ENCODE data around the gene SGSM2. TPM values are rescaled to one million over a fixed set of nuclear protein-coding genes. Genes with fewer than 3 reads are reported as not detected.
A peak's percentile ranks its signal among the peaks of the same experiment; 100 is the strongest.

The SGSM2 gene, protein sequence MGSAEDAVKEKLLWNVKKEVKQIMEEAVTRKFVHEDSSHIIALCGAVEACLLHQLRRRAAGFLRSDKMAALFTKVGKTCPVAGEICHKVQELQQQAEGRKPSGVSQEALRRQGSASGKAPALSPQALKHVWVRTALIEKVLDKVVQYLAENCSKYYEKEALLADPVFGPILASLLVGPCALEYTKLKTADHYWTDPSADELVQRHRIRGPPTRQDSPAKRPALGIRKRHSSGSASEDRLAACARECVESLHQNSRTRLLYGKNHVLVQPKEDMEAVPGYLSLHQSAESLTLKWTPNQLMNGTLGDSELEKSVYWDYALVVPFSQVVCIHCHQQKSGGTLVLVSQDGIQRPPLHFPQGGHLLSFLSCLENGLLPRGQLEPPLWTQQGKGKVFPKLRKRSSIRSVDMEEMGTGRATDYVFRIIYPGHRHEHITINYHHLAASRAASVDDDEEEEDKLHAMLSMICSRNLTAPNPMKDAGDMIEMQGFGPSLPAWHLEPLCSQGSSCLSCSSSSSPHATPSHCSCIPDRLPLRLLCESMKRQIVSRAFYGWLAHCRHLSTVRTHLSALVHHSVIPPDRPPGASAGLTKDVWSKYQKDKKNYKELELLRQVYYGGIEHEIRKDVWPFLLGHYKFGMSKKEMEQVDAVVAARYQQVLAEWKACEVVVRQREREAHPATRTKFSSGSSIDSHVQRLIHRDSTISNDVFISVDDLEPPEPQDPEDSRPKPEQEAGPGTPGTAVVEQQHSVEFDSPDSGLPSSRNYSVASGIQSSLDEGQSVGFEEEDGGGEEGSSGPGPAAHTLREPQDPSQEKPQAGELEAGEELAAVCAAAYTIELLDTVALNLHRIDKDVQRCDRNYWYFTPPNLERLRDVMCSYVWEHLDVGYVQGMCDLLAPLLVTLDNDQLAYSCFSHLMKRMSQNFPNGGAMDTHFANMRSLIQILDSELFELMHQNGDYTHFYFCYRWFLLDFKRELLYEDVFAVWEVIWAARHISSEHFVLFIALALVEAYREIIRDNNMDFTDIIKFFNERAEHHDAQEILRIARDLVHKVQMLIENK
- total RNA-seq (2014; rRNA removed; shearing (Covaris generic)), result 13.9 and 23.0 TPM in 2 replicates

DNA sequence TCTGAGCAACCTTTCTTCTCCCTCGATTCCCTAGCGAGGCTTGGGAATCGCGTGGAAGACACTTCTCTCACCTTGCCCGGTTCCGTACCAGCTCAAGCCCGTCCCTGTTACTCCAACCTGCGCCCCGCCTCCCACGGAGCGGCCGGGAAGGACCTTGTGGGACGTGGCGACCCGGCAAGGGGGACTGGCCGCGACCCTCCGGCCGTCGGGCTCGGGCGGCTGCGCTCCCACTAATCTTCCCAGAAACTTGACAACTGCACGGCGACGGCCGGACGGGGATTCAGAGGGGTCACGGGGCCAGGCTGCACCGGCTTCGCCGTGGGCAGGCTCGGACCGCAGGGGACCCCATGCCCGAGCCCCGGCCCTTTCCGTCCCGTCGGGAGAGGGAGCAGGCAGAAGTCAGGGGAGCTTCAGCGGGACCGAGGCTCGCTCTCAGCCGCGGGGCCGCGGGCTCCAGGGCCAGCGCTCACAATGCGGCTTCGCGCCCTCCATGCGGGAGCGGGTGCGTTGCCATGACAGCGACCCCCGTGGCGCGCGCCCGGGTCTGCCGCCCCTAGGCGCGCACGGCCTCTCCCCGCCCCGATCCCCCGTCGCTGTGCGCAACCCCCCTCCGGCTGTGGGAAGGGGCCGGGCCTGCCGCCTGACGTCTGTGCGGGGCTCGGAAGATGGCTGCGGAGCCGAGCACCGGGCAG, at the start of gene SGSM2:
TSS of gene SGSM2 (plus strand) at position 650 of the 692 bp plus-strand sequence. CDS start 188 bp downstream, outside the sequence.
- peak; percentile 35 for DNase-seq (ENCODE audit: low read depth)

DNA sequence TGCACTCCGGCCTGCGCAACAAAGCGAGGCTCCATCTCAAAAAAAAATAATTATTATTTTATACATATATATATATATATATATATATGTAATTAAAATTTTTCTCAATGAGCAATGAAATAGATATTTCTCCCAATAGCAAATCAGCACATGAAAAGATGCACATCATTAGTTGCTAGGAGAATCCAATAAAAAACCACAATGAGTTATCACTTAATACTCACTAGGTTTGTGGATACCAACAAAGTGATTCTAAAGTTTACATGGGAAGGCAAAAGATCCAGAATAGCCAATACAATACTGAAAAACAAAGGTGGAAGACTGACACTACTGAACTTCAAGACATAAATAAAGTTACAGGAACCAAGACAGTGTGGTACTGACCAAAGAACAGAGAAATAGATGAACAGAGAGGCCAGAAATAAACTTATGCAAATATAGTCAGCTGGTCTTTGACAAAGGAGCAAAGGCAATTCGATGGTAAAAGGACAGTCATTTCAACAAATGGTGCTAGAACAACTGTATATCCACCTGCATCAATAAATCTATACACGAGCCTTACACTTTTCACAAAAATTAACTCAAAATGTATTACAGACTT, 47.3 kb upstream of the SGSM2 start:
- DNase-seq (ENCODE audit: low read depth), result peak; percentile 32

DNA sequence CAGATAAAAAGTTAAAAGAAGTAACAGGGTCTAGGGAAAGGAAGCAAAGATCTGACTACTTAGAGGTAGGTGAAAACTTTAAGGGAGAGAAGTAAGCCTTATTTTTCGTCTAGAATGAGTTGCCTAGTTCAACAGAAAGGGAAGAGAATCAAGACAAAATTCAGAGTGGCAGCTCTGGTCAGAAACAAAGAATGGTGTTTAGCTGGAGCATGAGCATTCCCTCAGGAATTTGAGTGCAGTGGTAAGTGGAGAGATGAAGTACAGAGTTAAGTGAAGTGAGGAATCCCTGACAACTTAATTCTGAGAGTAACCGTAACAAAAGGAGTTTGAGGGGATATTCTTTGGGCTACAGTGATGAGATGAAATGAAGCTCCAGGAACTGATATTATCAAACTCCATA, 45.2 kb upstream of the SGSM2 start:
- peak; percentile 7 for DNase-seq (ENCODE audit: low read depth)

DNA sequence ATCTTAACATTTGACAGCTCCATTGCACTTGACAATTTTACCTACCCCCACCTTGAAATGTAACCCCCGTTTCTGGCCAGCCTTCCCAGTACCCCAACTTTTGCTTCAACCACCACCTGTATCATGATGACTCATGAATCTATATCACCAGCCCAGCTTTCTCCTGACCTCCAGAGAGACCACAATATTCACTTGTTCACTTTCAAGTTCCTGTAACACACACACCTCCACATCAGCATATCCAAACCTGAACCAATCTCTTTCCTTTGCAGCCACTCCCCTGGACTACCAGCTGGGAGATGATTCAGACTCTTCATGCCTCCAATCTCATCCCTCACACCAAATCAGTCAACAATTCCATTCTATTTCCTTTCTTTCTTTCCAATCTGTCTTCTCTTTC, 41.7 kb upstream of the SGSM2 start:
- peak; percentile 8 for DNase-seq (ENCODE audit: low read depth)

DNA sequence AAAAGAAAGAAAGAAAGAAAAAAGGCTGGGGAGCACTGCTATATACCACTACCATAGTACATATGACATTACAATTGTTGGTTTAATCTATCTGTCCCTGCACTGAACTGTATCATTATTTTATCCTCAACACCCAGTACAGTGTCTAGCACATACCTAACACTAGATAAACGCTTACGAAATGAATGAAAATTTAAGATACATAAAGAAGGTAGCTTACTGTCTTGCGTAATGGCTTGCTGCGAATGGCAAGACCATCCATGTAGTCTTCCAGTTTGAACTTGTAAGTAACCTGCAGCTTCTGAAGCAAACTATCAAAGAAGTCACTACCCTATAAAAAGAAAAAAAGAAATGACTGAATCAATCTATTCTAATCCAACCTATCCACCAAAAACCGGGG, 40.3 kb upstream of the SGSM2 start:
- no peak for DNase-seq (ENCODE audit: low read depth)

DNA sequence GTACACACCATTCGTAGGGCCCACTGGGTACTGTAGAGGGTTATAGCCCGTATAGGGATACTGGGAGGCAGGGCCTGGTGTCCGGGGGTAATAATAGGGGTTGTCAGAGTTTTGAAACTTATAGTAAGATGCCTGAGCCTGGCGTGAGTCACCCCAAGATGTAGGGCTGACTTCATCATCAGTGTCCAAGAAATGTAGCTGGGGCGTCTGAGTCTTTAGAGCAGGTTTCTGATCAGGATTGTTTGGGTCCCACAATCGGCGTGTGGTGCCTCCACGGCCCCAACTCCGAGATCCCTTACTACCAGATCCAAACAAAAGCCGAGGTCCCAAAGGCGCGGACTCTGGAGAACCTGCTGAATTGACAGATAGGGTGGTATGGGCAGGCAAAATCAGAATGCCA, 38.2 kb upstream of the SGSM2 start:
- no peak for DNase-seq (ENCODE audit: low read depth)

DNA sequence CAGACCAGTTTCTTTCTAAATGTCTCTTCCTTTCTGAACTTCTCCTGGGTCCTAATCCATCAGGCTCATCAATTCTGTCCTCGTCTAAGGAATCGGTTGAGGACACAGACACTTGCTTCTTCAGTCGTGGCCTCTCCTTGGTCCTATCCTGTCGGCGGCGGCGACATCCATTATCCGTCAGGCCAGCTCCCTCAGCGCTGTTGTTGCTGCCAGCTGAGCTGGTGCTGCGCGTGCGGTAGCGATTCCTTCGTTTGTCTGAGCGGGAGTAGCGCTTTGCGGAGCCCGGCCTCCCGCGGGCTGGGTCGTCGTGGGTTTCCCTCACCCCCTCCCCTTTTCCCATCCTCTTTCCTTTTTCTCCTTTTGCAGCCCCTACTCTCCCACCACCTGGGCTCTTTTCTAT, 37.5 kb upstream of the SGSM2 start:
- no peak for DNase-seq (ENCODE audit: low read depth)

DNA sequence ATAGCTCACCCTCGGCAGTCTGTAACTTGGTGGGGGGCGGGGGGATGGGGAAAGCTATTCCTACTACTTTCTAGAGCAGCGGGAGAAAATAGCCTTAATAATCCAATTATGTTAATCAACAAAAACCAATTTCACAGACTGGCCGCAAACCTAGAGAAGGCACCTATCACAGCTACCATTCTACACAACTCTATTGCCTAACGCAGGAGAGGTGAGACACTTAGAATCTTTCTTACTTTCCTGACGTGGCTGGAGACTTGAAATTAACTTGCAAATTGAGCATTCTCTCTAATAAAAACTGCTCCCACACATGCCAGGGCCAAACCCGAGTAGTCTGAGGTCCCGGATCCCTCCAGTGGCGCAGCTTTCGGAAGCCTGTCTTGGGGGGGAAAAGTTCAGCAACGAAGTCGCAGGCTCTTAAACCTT, 34.5 kb upstream of the SGSM2 start:
- DNase-seq (ENCODE audit: low read depth), result no peak

DNA sequence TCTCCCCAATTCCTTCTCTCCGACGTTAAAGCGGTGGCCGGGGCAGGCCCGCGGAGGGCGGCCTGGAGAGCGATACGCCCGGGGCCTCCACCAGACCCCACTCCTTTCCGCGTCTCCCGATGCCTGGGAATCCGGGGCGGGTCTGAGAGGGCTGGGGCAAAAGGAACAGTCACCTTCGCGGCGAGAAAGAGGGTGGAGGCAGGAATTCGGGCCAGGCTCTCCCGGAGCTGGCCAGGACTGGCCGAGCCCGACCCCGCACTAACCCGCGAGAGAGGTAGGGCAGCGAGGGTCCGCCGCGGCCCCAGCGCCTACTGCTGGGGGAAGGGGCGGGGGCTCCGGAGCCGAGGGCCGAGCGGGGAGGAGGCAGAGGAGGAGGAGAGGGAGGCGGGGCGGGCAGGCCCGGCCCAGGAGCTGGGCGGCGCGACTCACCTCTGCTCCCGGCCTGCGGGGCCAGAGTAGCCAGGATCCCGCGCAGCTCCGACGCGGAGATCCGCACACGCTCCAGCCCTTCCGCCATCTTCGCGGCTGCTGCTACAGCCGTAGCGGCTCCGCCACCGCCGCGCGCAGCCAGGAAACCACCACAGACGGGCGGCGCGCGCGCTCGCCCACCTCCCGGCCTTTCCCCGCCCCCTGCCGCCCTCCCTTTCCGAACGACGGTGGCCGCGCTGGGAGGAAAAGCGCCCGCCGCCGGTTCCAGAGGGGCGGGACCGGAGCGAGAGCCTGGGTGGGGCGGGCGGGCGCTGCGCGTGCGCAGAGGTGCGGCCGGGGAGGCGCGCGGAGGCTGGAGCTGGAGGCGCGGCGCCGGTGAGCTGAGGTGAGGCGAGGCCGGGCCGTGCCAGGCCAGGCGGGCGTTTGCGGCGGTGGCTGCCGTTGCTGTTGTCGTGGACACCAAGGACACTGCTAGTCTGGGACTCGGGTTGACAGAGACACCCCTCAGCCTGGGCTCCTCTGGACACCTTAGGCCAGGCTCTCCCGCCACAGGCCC, 33.8 kb upstream of the SGSM2 start, which contains the start of the genes SMG6 and SRR:
TSS of gene SMG6 (minus strand) at position 582 of the 985 bp plus-strand sequence. CDS start at position 517, 65 bp downstream.
TSS of gene SRR (plus strand) at position 747 of the 985 bp plus-strand sequence. CDS start 11,611 bp downstream, outside the sequence.
- peak; percentile 82 for DNase-seq (ENCODE audit: low read depth)

DNA sequence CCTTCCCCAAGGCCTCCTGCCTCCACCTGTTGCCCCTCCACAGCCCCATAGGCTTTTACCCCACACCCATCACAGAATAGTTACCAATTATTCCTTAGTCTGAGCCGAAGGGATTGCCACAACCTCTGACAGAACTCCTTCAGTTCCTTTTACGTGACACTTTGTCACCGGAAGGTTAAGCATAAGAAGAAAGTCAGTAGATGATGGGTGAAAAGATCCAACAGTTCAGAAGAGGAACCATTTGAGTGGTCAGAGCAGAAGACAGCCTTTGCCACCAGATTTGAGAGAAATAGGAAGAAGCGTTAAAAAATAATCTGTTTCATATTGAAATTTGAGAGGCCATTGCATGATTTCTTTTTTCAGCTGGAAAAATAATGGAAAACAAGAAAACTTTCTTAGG, 32.4 kb upstream of the SGSM2 start:
- DNase-seq (ENCODE audit: low read depth), result no peak

DNA sequence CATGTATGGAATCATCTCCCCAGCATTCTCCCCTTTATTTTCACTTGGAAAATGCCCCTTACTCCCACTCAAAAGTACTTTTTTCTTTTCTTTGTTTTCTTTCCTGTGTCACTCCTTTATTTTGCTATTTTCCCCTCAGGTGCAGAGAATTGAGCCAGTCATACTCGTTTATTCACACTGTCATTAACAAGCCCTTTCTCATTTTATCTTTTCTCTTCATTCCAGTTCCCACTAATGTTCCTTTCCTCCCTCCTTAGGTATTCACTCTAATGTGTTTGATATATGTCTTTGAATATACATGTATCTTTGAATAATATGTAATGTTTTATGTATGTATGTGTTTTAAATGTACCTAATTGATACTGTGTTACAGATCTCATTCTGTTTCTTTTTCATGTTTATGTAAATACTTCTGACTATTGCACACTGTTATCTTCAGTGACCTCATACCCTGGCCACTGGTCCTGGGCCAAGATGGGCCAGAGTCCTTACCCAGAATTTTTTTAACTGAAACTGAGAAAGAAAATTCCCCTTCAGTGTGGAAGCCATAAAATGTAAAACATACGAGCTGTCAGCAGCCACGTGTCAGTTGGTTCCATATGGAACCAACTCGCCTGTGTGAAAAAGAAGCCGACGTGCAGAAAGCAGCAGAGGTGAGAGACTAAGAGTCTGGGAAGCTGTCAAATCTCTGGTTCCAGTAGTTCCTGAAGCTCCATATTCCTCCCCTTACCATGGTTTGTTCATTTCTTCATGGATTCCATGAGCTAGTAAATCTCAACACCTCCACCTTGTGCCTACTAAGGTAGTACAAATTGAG, 27.8 kb upstream of the SGSM2 start:
- DNase-seq (ENCODE audit: low read depth), result no peak

DNA sequence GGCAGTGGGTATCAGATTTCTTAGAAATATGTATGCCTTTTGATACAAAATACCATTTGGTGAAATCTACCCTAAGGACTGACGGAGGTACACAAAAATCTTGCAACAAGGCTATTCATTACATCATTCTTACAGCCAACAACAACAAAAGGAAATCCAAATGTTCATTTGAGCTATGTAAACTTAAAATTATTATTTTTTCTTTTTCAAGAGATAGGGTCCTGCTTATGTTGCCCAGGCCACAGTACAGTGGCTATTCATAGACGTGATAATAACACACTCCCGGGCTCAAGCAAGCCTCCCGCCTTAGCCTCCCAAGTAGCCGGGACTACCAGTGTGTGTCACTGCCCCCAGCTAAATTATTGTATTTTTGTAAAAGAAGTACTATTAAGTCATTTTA, 24.6 kb upstream of the SGSM2 start:
- DNase-seq (ENCODE audit: low read depth), result no peak

DNA sequence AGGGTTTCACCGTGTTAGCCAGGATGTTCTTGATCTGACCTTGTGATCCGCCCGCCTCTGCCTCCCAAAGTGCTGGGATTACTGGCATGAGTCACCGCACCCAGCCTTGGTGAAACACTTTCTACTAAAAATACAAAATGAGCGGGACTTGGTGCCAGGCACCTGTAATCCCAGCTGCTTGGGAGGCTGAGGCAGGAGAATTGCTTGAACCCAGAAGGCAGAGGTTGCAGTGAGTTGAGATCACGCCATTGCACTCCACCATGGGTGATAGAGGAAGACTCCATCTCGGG, 20.4 kb upstream of the SGSM2 start:
- peak; percentile 26 for DNase-seq (ENCODE audit: low read depth)

DNA sequence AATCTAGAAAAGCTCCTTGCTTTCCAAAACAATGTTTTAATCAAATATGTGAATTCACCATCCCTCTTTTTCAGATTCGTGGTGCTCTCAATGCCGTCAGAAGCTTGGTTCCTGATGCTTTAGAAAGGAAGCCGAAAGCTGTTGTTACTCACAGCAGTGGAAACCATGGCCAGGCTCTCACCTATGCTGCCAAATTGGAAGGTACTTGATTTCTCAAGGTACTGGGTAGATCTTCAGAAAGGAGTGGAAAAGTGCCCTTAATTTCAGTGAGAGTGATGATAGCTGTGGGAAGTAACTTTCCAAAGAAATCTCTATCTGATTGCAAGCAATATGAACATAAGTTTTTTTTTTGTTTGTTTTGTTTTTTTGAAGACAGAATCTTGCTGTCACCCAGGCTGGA, 19.5 kb upstream of the SGSM2 start:
- DNase-seq (ENCODE audit: low read depth), result no peak

DNA sequence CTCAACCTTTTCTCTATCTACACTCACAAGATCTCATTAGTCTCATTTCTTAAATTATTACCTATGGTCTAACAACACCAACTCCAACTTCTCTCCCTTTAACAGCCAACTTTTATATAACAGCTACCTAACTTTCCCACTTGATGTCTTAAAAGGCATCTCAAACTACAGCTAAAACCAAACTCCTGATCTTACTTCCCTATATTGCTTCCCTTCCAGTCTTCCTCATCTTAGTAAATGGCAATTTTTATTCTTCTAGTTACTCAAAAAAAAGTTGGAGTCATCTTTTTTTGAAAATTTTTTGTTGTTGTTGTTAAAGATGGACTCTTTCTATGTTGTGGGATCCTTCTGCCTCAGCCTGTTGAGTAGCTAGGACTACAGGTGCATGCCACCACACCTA, 18.2 kb upstream of the SGSM2 start:
- DNase-seq (ENCODE audit: low read depth), result no peak

DNA sequence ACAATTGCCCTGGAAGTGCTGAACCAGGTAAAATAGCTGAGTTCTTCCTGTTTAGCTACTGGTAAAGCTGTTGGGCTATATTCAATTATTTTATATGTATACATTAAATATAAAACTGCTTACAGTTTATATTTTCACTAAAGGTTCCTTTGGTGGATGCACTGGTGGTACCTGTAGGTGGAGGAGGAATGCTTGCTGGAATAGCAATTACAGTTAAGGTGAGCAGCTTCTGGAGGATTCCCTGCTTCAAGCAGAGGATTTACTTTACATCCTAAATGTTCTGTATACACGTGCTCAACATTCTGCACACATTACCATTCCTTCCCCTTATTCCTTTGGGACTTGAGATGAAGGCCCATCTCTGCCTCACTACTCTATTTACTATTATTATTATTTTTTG, 15.9 kb upstream of the SGSM2 start:
- DNase-seq (ENCODE audit: low read depth), result no peak

DNA sequence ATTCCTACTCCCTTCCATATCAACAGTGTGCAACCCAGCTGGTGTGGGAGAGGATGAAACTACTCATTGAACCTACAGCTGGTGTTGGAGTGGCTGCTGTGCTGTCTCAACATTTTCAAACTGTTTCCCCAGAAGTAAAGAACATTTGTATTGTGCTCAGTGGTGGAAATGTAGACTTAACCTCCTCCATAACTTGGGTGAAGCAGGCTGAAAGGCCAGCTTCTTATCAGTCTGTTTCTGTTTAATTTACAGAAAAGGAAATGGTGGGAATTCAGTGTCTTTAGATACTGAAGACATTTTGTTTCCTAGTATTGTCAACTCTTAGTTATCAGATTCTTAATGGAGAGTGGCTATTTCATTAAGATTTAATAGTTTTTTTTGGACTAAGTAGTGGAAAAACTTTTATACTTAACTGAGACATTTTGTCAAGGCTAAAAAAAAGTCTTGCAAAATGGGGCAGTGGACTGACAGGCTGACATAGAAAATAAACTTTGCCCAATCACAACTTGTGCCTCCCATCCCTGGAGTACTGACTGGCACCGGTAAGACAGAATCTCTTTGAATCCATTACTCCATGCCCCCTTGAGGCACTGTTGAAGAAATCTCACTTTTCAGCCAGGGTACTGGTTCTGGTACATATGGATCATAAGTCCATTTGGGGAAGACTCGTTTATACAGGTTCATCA, 13.5 kb upstream of the SGSM2 start:
- DNase-seq (ENCODE audit: low read depth), result no peak

DNA sequence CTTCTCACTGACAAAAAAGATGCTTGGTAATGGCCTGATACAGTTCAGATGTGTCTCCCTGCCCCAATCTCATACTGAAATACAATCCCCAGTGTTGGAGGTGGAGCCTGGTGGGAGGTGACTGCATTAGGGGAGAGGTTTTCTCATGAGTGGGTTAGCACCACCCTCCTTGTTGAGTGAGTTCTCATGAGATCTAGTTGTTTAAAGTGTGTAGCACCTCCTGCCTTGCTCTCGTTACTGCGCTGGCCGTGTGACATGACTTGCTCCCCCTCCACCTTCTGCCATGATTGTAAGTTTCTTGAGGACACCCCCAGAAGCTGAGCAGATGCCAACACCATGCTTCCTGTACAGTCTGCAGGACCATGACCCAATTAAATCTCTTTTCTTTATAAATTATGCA, 6.0 kb upstream of the SGSM2 start:
- no peak for DNase-seq (ENCODE audit: low read depth)

Data from M059J (cell line).